Mucosa of gallbladder (tissue), 1 donor: ENCODE measurements around the gene SALL1. TPM values are rescaled to one million over a fixed set of nuclear protein-coding genes. Genes with fewer than 3 reads are reported as not detected.

Experiments
- DNase-seq: peaks from one replicate; pipeline ENCODE4 v3.0.0-alpha.2; 2020; ENCODE audit warnings: low spot score
- total RNA-seq: library from RNA; stranded (reverse); gene quantifications from one replicate; pipeline ENCODE4 v1.2.1, GENCODE V29; 2021
- donor health status: DM: no; HTN: no; CAD: no.

SALL1 gene
- total RNA-seq, 1 donor from 2014 or later = 1.2 TPM

GRCh38 chr16:51156807-51157200, 5.7 kb upstream of the SALL1 start:
- DNase-seq = no peak

- DNase-seq = no peak
These were observed 5.0 kb upstream of the SALL1 start for GRCh38 chr16:51155820-51156806.

- no peak for DNase-seq
These were observed 4.1 kb upstream of the SALL1 start for GRCh38 chr16:51155199-51155607.

GRCh38 chr16:51154271-51155171, 3.5 kb upstream of the SALL1 start:
- DNase-seq = no peak

GRCh38 chr16:51153577-51154031, 2.5 kb upstream of the SALL1 start:
- no peak for DNase-seq

- no peak for DNase-seq
These were observed 1.9 kb upstream of the SALL1 start for GRCh38 chr16:51152691-51153576.

- DNase-seq = no peak
These were observed 1.0 kb upstream of the SALL1 start for GRCh38 chr16:51151961-51152663.

GRCh38 chr16:51151435-51151960, 428 bp upstream of the SALL1 start:
- DNase-seq = no peak

- DNase-seq = no peak
These were observed 744 bp downstream of the SALL1 start for GRCh38 chr16:51150165-51150887.

GRCh38 chr16:51149721-51150164, 1.3 kb downstream of the SALL1 start:
- DNase-seq = no peak

GRCh38 chr16:51149251-51149661, 1.8 kb downstream of the SALL1 start:
- no peak for DNase-seq

GRCh38 chr16:51148678-51149228, 2.3 kb downstream of the SALL1 start:
- DNase-seq = no peak

- DNase-seq = no peak
These were observed 3.0 kb downstream of the SALL1 start for GRCh38 chr16:51147776-51148677.

GRCh38 chr16:51146256-51146924, 4.7 kb downstream of the SALL1 start:
- DNase-seq = no peak

- DNase-seq = no peak
These were observed 6.9 kb downstream of the SALL1 start for GRCh38 chr16:51144203-51144602.

- no peak for DNase-seq
These were observed 7.7 kb downstream of the SALL1 start for GRCh38 chr16:51143196-51143977.

- DNase-seq = no peak
These were observed 9.5 kb downstream of the SALL1 start for GRCh38 chr16:51141541-51141940.
